ENCODE results near the gene KLHL1. TPM values are rescaled to one million over a fixed set of nuclear protein-coding genes. Genes with fewer than 3 reads are reported as not detected.

Gene KLHL1
- total RNA-seq, 1 donor from 2014 or later: not detected

GRCh38 chr13:69706807-69707206, 401.4 kb downstream of the KLHL1 start:
- DNase-seq (ENCODE audit: low read depth): no peak
- no peak for FAIRE-seq
- no peaks in the 10 kb centered on the region for H3K27me3 ChIP-seq (ENCODE audit: control insufficient read depth, insufficient read depth, low read length)
- H3K4me3 ChIP-seq (ENCODE audit: low read depth, low read length): no peak overlapping the region
- no peaks in the 10 kb centered on the region for H3K36me3 ChIP-seq (ENCODE audit: control insufficient read depth, insufficient read depth, low read length)
- no peak for TF ChIP-seq CTCF (IDR thresholded peaks at IDR 0.05; ENCODE audit: insufficient read depth, low read length, severe bottlenecking)

GRCh38 chr13:69704311-69704710, 403.9 kb downstream of the KLHL1 start:
- DNase-seq (ENCODE audit: low read depth) (peak; percentile 1), FAIRE-seq (no peak)
- H3K4me3 ChIP-seq (ENCODE audit: low read depth, low read length): no peak overlapping the region
- TF ChIP-seq CTCF (IDR thresholded peaks at IDR 0.05; ENCODE audit: insufficient read depth, low read length, severe bottlenecking): no peak
- no peaks in the 10 kb centered on the region for H3K36me3 ChIP-seq (ENCODE audit: control insufficient read depth, insufficient read depth, low read length)
- no peaks in the 10 kb centered on the region for H3K27me3 ChIP-seq (ENCODE audit: control insufficient read depth, insufficient read depth, low read length)

GRCh38 chr13:69690999-69691398, 417.3 kb downstream of the KLHL1 start:
- Histone ChIP-seq H3K4me3 (ENCODE audit: low read depth, low read length) (no peak overlapping the region), H3K27me3 (ENCODE audit: control insufficient read depth, insufficient read depth, low read length) (no peaks in the 10 kb centered on the region), H3K36me3 (ENCODE audit: control insufficient read depth, insufficient read depth, low read length) (no peaks in the 10 kb centered on the region)
- DNase-seq (ENCODE audit: low read depth) (no peak), FAIRE-seq (no peak)
- no peak for TF ChIP-seq CTCF (IDR thresholded peaks at IDR 0.05; ENCODE audit: insufficient read depth, low read length, severe bottlenecking)

GRCh38 chr13:69683921-69684686, 424.1 kb downstream of the KLHL1 start:
- no peak for DNase-seq (ENCODE audit: low read depth)
- no peak for FAIRE-seq
- TF ChIP-seq CTCF (IDR thresholded peaks at IDR 0.05; ENCODE audit: insufficient read depth, low read length, severe bottlenecking): no peak
- H3K27me3 ChIP-seq (ENCODE audit: control insufficient read depth, insufficient read depth, low read length): no peaks in the 10 kb centered on the region
- H3K36me3 ChIP-seq (ENCODE audit: control insufficient read depth, insufficient read depth, low read length): no peaks in the 10 kb centered on the region
- no peak overlapping the region for H3K4me3 ChIP-seq (ENCODE audit: low read depth, low read length)

- Histone ChIP-seq H3K4me3 (ENCODE audit: low read depth, low read length) (no peak overlapping the region), H3K27me3 (ENCODE audit: control insufficient read depth, insufficient read depth, low read length) (no peaks in the 10 kb centered on the region), H3K36me3 (ENCODE audit: control insufficient read depth, insufficient read depth, low read length) (no peaks in the 10 kb centered on the region)
- no peak for TF ChIP-seq CTCF (IDR thresholded peaks at IDR 0.05; ENCODE audit: insufficient read depth, low read length, severe bottlenecking)
- no peak for FAIRE-seq
- DNase-seq (ENCODE audit: low read depth): no peak
Measured at GRCh38 chr13:69681722-69682121, 426.5 kb downstream of the KLHL1 start.

GRCh38 chr13:69677343-69677742, 430.9 kb downstream of the KLHL1 start:
- Histone ChIP-seq H3K36me3 (ENCODE audit: control insufficient read depth, insufficient read depth, low read length) (no peaks in the 10 kb centered on the region), H3K4me3 (ENCODE audit: low read depth, low read length) (no peak overlapping the region), H3K27me3 (ENCODE audit: control insufficient read depth, insufficient read depth, low read length) (no peaks in the 10 kb centered on the region)
- no peak for FAIRE-seq
- no peak for DNase-seq (ENCODE audit: low read depth)
- no peak for TF ChIP-seq CTCF (IDR thresholded peaks at IDR 0.05; ENCODE audit: insufficient read depth, low read length, severe bottlenecking)
